GM23338 (cell line): ENCODE measurements around the gene LHX5.

ENCODE experiments used
- CREB1 ChIP-seq: fragments of 250-450 bp; sonication (Bioruptor Pico); IDR thresholded peaks from 2 replicates; pipeline ENCODE4 v1.5.0; 2020; ENCODE audit warnings: low read depth, mild to moderate bottlenecking, moderate library complexity
- CTCF ChIP-seq, 2 experiments: fragments of 200-600 bp in 1 of 2; sonication (generic) in 1 of 2; conservative IDR thresholded peaks; 2 replicates each; pipeline versions ENCODE4 v1.5.1 to v1.6.1; 2016 to 2017; ENCODE audit warnings: antibody characterized with exemption in 2 of 2, low read depth in 2 of 2, mild to moderate bottlenecking in 2 of 2, moderate library complexity in 1 of 2
- EZH2 ChIP-seq: fragments of 200-600 bp; sonication (generic); IDR thresholded peaks from one replicate; pipeline ENCODE4 v1.8.0; 2017; ENCODE audit warnings: antibody characterized with exemption, mild to moderate bottlenecking, low read depth; ENCODE audit not compliant: unreplicated experiment
- EZH2phosphoT487 ChIP-seq: fragments of 200-600 bp; sonication (generic); IDR thresholded peaks from one replicate; pipeline ENCODE4 v1.8.1; 2018; ENCODE audit warnings: antibody characterized with exemption; ENCODE audit not compliant: unreplicated experiment
- JUNB ChIP-seq: IDR thresholded peaks from one replicate; pipeline ENCODE4 v1.6.1; 2016; ENCODE audit warnings: antibody characterized with exemption; ENCODE audit not compliant: unreplicated experiment
- POLR2AphosphoS5 ChIP-seq: IDR thresholded peaks from 2 replicates; pipeline ENCODE4 v1.6.1; 2016; ENCODE audit warnings: antibody characterized with exemption, low read depth
- REST ChIP-seq: IDR thresholded peaks from one replicate; pipeline ENCODE4 v1.6.1; 2018; ENCODE audit warnings: antibody characterized with exemption; ENCODE audit not compliant: unreplicated experiment
- STAT1 ChIP-seq: IDR thresholded peaks from one replicate; pipeline ENCODE4 v1.6.1; 2016; ENCODE audit warnings: antibody characterized with exemption; ENCODE audit not compliant: unreplicated experiment

DNA sequence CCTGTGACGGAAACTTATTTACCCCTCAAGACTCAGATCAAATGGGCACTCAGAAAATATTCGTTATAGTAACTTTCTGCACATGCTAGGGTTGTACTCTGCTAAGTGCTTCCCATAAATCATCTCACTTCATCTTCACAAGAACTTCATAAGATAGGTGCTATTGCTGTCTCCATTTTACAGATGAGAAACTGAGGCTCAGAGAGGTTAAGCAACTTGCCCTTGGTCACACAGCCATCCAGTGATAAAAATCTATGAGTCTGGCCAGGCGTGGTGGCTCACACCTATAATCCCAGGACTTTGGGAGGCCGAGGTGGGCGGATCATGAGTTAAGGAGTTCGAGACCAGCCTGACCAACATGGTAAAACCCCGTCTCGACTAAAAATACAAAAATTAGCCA is 33.2 kb upstream of the LHX5 start:
- TF ChIP-seq JUNB (no peak), EZH2phosphoT487 (no peak), CTCF (conservative IDR thresholded peaks at IDR 0.05; ENCODE audit: low read depth in 2 of 2) (no peak), CREB1 (CRISPR knock-in tag) (no peak), EZH2 (no peak), POLR2AphosphoS5 (no peak), REST (no peak), STAT1 (no peak)
